GM12878 (cell line): ENCODE results near the gene LGALS3BP. TPM values are rescaled to one million over a fixed set of nuclear protein-coding genes. Genes with fewer than 3 reads are reported as not detected.

Experiments used
- ATAC-seq: fragments of 200-7000 bp; cut with Tn5 transposase; 3 replicates; pipeline ENCODE4 v1.9.1; 2020; ENCODE audit warnings: mild to moderate bottlenecking, moderate library complexity
- BruUV-seq: library from RNA; stranded (reverse); fragments of 400-500 nt; replicated peaks from 2 replicates; lab custom pipeline; 2021; lab: Mats Ljungman, UMichigan
- CTCF ChIA-PET: fragments of 300-600 bp; sonication (Branson Sonifier 250); formaldehyde crosslinking; extraction: SDS; loops from one replicate; lab custom pipeline; 2021; ENCODE audit warnings: inconsistent platforms; lab: Yijun Ruan, JAX
- POLR2A ChIA-PET: fragments of 350-600 bp; formaldehyde crosslinking; extraction: SDS; loops from one replicate; lab custom pipeline; 2021; ENCODE audit warnings: inconsistent platforms; lab: Charles Lee
- RAD21 ChIA-PET: fragments of 300-600 bp; sonication (Branson Sonifier 250); formaldehyde crosslinking; loops from one replicate; lab custom pipeline; 2023; ENCODE audit warnings: antibody characterized with exemption; ENCODE audit not compliant: unreplicated experiment; lab: Charles Lee
- SMC1A ChIA-PET: fragments of 300-600 bp; sonication (Branson Sonifier 250); formaldehyde crosslinking; loops from one replicate; lab custom pipeline; 2023; ENCODE audit not compliant: unreplicated experiment, uncharacterized antibody; lab: Charles Lee
- DNase-seq: peaks from one replicate; pipeline ENCODE4 v3.0.0-alpha.2; 2011; ENCODE audit warnings: low read depth, low spot score
- FAIRE-seq: peaks from 3 replicates; lab custom pipeline; 2011; peaks lifted over from hg19 to GRCh38; lab: Jason Lieb, UNC
- H2AFZ ChIP-seq: 2 replicates; pipeline ENCODE4 v1.6.0; 2011; ENCODE audit warnings: low read depth, low read length, control low read depth; ENCODE audit not compliant: control insufficient read depth
- H3K27ac ChIP-seq: 2 replicates; pipeline ENCODE4 v1.5.1; 2011; ENCODE audit warnings: control low read depth; ENCODE audit not compliant: control insufficient read depth, insufficient read depth
- H3K27me3 ChIP-seq, 2 experiments: replicated peaks in 1 of 2; 2 replicates each; pipeline versions ENCODE4 v1.6.0 to v1.6.1; 2011; ENCODE audit warnings: low read length in 1 of 2; ENCODE audit not compliant: control insufficient read depth in 2 of 2, insufficient read depth in 2 of 2
- H3K36me3 ChIP-seq, 2 experiments: 2 replicates each; pipeline ENCODE4 v1.5.1; 2011; ENCODE audit warnings: low read length in 1 of 2; ENCODE audit not compliant: control insufficient read depth in 2 of 2, insufficient read depth in 2 of 2
- H3K4me1 ChIP-seq: 2 replicates; pipeline ENCODE4 v1.6.1; 2011; ENCODE audit warnings: mild to moderate bottlenecking, low read length, moderate library complexity, mixed read lengths; ENCODE audit not compliant: control insufficient read depth, insufficient read depth
- H3K4me2 ChIP-seq: 2 replicates; pipeline ENCODE4 v1.6.0; 2011; ENCODE audit warnings: control low read depth; ENCODE audit not compliant: control insufficient read depth, insufficient read depth
- H3K4me3 ChIP-seq: fragments of 200-600 bp; sonication (generic); 2 replicates; pipeline ENCODE4 v1.5.1; 2016
- H3K79me2 ChIP-seq: 2 replicates; pipeline ENCODE4 v1.6.0; 2011; ENCODE audit warnings: low read length; ENCODE audit not compliant: control insufficient read depth, insufficient read depth
- H3K9ac ChIP-seq: 2 replicates; pipeline ENCODE4 v1.8.0; 2011; ENCODE audit warnings: low read length, control low read depth, mixed read lengths; ENCODE audit not compliant: control insufficient read depth, insufficient read depth
- H3K9me3 ChIP-seq: replicated peaks from 3 replicates; pipeline ENCODE4 v1.5.1; 2011; ENCODE audit warnings: mild to moderate bottlenecking, low read length; ENCODE audit not compliant: control insufficient read depth, insufficient read depth
- H4K20me1 ChIP-seq: 2 replicates; pipeline ENCODE4 v1.6.0; 2011; ENCODE audit not compliant: control insufficient read depth, insufficient read depth
- ASH2L ChIP-seq: fragments of 300-600, 200-600 bp; sonication (generic); IDR thresholded peaks from 2 replicates; pipeline ENCODE4 v1.6.1; 2017; ENCODE audit warnings: low read depth, mild to moderate bottlenecking, borderline replicate concordance
- CBFB ChIP-seq: IDR thresholded peaks from 2 replicates; pipeline ENCODE4 v1.6.1; 2016; ENCODE audit warnings: antibody characterized with exemption, low read depth
- EGR1 ChIP-seq, 2 experiments: IDR thresholded peaks; 1 replicate in 1 of 2; 2 replicates in 1 of 2; pipeline ENCODE4 v1.6.1; 2011 to 2012; ENCODE audit warnings: low read depth in 2 of 2, low read length in 2 of 2, borderline replicate concordance in 1 of 2, mild to moderate bottlenecking in 1 of 2, moderate library complexity in 1 of 2
- GATAD2B ChIP-seq: fragments of 450-650 bp; conservative IDR thresholded peaks from 2 replicates; pipeline ENCODE4 v1.6.1; 2017; ENCODE audit warnings: low read depth, mild to moderate bottlenecking, moderate library complexity
- HCFC1 ChIP-seq: fragments of 150-350 bp; IDR thresholded peaks from 2 replicates; pipeline ENCODE4 v1.6.1; 2014; ENCODE audit warnings: low read length
- JUNB ChIP-seq: IDR thresholded peaks from 2 replicates; pipeline ENCODE4 v1.6.1; 2016; ENCODE audit warnings: antibody characterized with exemption, mild to moderate bottlenecking
- MXI1 ChIP-seq: fragments of 150-350 bp; IDR thresholded peaks from 2 replicates; pipeline ENCODE4 v1.6.1; 2011; ENCODE audit warnings: low read depth, mild to moderate bottlenecking, inconsistent platforms, low read length, improper control_type of control experiment
- POLR2AphosphoS5 ChIP-seq: IDR thresholded peaks from 2 replicates; pipeline ENCODE4 v1.6.1; 2011; ENCODE audit warnings: mild to moderate bottlenecking, low read length, inconsistent platforms
- RCOR1 ChIP-seq: conservative IDR thresholded peaks from 2 replicates; pipeline ENCODE4 v1.6.1; 2012; ENCODE audit warnings: low read depth, low read length, improper control_type of control experiment
- RUNX3 ChIP-seq: IDR thresholded peaks from 2 replicates; pipeline ENCODE4 v1.6.1; 2012; ENCODE audit warnings: low read length, inconsistent platforms
- SIN3A ChIP-seq: IDR thresholded peaks from 2 replicates; pipeline ENCODE4 v1.6.1; 2012; ENCODE audit warnings: low read depth, low read length, improper control_type of control experiment
- SMAD5 ChIP-seq: IDR thresholded peaks from 2 replicates; pipeline ENCODE4 v1.6.1; 2016; ENCODE audit warnings: antibody characterized with exemption, low read depth
- SMARCA5 ChIP-seq: fragments of 450-650 bp; IDR thresholded peaks from 2 replicates; pipeline ENCODE4 v1.6.1; 2017; ENCODE audit warnings: mild to moderate bottlenecking
- SPI1 ChIP-seq: IDR thresholded peaks from 2 replicates; pipeline ENCODE4 v1.6.1; 2011; ENCODE audit warnings: low read depth, mild to moderate bottlenecking, low read length, moderate library complexity, borderline replicate concordance; ENCODE audit not compliant: insufficient read depth
- ZNF24 ChIP-seq: fragments of 450-650 bp; IDR thresholded peaks from 2 replicates; pipeline ENCODE4 v1.6.1; 2017; ENCODE audit warnings: antibody characterized with exemption, mild to moderate bottlenecking
- ZNF274 ChIP-seq: IDR thresholded peaks from one replicate; pipeline ENCODE4 v1.8.0; 2011; ENCODE audit not compliant: insufficient read length, insufficient read depth
- WGBS: methylation state at CpG from one replicate; pipeline ENCODE4 v1.1.6; 2016; ENCODE audit warnings: low lambda C conversion rate; ENCODE audit not compliant: insufficient replicate concordance, insufficient coverage; ENCODE audit errors: missing lambda C conversion rate; 5-methylcytosine and 5-hydroxymethylcytosine counted together
- in situ Hi-C: fragments of 300-500 bp; cut with MboI; formaldehyde crosslinking; loops from 9 replicates; pipeline ENCODE4 v1.14.3; 2018; ENCODE audit warnings: mixed read lengths
- intact Hi-C: fragments of 100-400 bp; cut with micrococcal nuclease; formaldehyde crosslinking; loops from one replicate; pipeline ENCODE4 v1.14.2; 2022; ENCODE audit not compliant: unreplicated experiment
- polyA plus RNA-seq, 11 experiments: library from polyadenylated mRNA; depleted of rRNA in 4 of 11; unstranded in 6 of 11; stranded (reverse) in 5 of 11; fragments of >200 nt; fragmentation: Nextera tagmentation in 4 of 11; fragmentation: Illumina TruSeq in 1 of 11; extraction: Ambion mirVana in 4 of 11; extraction: Trizol in 1 of 11; gene quantifications; 1 replicate in 1 of 11; 2 replicates in 10 of 11; pipeline versions ENCODE4 v1.2.1 to v1.2.3, GENCODE V29; 2011 to 2016; ENCODE audit warnings: inconsistent platforms in 2 of 11, missing spikeins in 2 of 11, low read depth in 1 of 11
- total RNA-seq, 4 experiments: library from RNA; depleted of rRNA in 3 of 4; stranded (reverse); fragments of >200 nt in 3 of 4; fragmentation: Illumina TruSeq in 1 of 4; extraction: Trizol in 1 of 4; gene quantifications; 2 replicates each; pipeline versions ENCODE4 v1.2.1 to v1.2.3, GENCODE V29; 2013 to 2021
- TF ChIP-seq, protein P1 (sequence below): fragments of 450-650 bp; IDR thresholded peaks from 2 replicates; pipeline ENCODE4 v1.6.1; 2017; ENCODE audit warnings: mild to moderate bottlenecking, moderate library complexity
- TF ChIP-seq, protein P2 (sequence below): fragments of 450-650 bp; formaldehyde crosslinking; IDR thresholded peaks from 2 replicates; pipeline ENCODE4 v1.5.0; 2022; ENCODE audit warnings: mild to moderate bottlenecking, missing genetic modification characterization
- TF ChIP-seq, protein P3 (sequence below): IDR thresholded peaks from 2 replicates; pipeline ENCODE4 v1.6.1; 2011; ENCODE audit warnings: low read depth, mild to moderate bottlenecking, low read length, moderate library complexity, borderline replicate concordance; ENCODE audit errors: extremely low read depth

LGALS3BP gene
- total and polyA plus RNA-seq, 10 of the 15 experiments (the other 5 are each of a cell fraction or from before 2014, with no cell fraction given) = 0.52 to 5.2 (median 1.9) TPM

DNA sequence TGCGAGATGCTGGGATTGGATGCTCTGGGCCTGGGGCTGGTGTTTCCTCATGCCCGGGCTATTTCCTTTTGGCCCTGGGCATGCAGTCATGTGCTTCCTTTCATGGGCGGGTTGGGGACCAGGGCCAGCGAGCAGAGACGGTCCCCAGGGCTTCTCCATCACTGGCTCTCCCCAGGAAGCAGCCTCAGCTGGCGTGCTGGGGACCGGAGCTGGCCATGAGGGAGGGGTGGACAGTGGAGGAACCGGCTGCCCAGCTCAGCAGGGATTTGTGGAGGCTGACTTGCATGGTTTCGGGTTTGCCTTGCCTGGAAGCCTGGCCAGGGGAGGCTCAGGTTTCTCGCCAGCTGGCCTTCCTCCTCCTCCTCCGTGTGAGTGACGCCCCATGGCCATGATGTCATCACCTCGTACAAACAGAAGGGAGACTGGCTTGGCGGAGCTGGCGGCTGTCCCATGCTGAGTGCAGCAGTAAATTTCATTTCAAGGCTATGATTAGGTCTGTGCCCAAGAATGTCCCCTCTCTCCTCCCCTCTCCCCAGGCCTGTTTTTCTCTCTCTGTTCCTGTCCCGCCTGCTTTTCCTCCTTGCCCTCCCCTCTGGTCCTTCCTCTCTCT is 45.7 kb downstream of the LGALS3BP start:
- Histone ChIP-seq H4K20me1 (no peaks in the 10 kb centered on the region), H3K27ac (no peak overlapping the region), H3K27me3 (no peaks in the 10 kb centered on the region; a peak in 3 of 4 replicates), H3K4me1 (peaks cover 3% of the 10 kb centered on the region; the same call in 1 of the 2 replicates), H2AFZ (no peak overlapping the region), H3K4me3 (no peak overlapping the region), H3K79me2 (no peaks in the 10 kb centered on the region), H3K36me3 (no peaks in the 10 kb centered on the region), H3K4me2 (no peak overlapping the region), H3K9ac (no peak overlapping the region), H3K9me3 (no peaks in the 10 kb centered on the region)
- intact Hi-C loops (no loop called here), in situ Hi-C loops (no loop called here)
- BruUV-seq = no TSS peak
- FAIRE-seq (no peak), DNase-seq (no peak), ATAC-seq (no peak)
- 26% methylated on average over 16 of the region's 16 CpGs for WGBS
- TF ChIP-seq, protein P1, sequence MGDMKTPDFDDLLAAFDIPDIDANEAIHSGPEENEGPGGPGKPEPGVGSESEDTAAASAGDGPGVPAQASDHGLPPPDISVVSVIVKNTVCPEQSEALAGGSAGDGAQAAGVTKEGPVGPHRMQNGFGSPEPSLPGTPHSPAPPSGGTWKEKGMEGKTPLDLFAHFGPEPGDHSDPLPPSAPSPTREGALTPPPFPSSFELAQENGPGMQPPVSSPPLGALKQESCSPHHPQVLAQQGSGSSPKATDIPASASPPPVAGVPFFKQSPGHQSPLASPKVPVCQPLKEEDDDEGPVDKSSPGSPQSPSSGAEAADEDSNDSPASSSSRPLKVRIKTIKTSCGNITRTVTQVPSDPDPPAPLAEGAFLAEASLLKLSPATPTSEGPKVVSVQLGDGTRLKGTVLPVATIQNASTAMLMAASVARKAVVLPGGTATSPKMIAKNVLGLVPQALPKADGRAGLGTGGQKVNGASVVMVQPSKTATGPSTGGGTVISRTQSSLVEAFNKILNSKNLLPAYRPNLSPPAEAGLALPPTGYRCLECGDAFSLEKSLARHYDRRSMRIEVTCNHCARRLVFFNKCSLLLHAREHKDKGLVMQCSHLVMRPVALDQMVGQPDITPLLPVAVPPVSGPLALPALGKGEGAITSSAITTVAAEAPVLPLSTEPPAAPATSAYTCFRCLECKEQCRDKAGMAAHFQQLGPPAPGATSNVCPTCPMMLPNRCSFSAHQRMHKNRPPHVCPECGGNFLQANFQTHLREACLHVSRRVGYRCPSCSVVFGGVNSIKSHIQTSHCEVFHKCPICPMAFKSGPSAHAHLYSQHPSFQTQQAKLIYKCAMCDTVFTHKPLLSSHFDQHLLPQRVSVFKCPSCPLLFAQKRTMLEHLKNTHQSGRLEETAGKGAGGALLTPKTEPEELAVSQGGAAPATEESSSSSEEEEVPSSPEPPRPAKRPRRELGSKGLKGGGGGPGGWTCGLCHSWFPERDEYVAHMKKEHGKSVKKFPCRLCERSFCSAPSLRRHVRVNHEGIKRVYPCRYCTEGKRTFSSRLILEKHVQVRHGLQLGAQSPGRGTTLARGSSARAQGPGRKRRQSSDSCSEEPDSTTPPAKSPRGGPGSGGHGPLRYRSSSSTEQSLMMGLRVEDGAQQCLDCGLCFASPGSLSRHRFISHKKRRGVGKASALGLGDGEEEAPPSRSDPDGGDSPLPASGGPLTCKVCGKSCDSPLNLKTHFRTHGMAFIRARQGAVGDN = no peak
- TF ChIP-seq ZNF24 (no peak), RCOR1 (no peak), SPI1 (no peak), MXI1 (no peak), RUNX3 (no peak), SMAD5 (no peak), CBFB (no peak), GATAD2B (no peak), POLR2AphosphoS5 (no peak), ASH2L (no peak), HCFC1 (no peak), EGR1 (IDR thresholded peaks at IDR 0.05; ENCODE audit: borderline replicate concordance in 1 of 2, low read depth in 2 of 2, low read length in 2 of 2) (no peak), SIN3A (no peak), JUNB (no peak), ZNF274 (no peak), SMARCA5 (no peak)
- TF ChIP-seq, protein P2, sequence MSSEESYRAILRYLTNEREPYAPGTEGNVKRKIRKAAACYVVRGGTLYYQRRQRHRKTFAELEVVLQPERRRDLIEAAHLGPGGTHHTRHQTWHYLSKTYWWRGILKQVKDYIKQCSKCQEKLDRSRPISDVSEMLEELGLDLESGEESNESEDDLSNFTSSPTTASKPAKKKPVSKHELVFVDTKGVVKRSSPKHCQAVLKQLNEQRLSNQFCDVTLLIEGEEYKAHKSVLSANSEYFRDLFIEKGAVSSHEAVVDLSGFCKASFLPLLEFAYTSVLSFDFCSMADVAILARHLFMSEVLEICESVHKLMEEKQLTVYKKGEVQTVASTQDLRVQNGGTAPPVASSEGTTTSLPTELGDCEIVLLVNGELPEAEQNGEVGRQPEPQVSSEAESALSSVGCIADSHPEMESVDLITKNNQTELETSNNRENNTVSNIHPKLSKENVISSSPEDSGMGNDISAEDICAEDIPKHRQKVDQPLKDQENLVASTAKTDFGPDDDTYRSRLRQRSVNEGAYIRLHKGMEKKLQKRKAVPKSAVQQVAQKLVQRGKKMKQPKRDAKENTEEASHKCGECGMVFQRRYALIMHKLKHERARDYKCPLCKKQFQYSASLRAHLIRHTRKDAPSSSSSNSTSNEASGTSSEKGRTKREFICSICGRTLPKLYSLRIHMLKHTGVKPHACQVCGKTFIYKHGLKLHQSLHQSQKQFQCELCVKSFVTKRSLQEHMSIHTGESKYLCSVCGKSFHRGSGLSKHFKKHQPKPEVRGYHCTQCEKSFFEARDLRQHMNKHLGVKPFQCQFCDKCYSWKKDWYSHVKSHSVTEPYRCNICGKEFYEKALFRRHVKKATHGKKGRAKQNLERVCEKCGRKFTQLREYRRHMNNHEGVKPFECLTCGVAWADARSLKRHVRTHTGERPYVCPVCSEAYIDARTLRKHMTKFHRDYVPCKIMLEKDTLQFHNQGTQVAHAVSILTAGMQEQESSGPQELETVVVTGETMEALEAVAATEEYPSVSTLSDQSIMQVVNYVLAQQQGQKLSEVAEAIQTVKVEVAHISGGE (CRISPR knock-in tag) = no peak
- TF ChIP-seq, protein P3, sequence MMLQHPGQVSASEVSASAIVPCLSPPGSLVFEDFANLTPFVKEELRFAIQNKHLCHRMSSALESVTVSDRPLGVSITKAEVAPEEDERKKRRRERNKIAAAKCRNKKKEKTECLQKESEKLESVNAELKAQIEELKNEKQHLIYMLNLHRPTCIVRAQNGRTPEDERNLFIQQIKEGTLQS = no peak
- SMC1A ChIA-PET = no interaction called here
- CTCF ChIA-PET = interaction anchor here (0.6 kb wide), 1 partner anchor 437 kb away, joined by 3 read pairs; no protein-coding TSS in a partner anchor
- POLR2A ChIA-PET = no interaction called here
- RAD21 ChIA-PET = no interaction called here
